Measurements from ENCODE around the gene CARNS1.

- TF ChIP-seq POLR2A (IDR thresholded peaks at IDR 0.05): no peak
- TF ChIP-seq, protein P1, sequence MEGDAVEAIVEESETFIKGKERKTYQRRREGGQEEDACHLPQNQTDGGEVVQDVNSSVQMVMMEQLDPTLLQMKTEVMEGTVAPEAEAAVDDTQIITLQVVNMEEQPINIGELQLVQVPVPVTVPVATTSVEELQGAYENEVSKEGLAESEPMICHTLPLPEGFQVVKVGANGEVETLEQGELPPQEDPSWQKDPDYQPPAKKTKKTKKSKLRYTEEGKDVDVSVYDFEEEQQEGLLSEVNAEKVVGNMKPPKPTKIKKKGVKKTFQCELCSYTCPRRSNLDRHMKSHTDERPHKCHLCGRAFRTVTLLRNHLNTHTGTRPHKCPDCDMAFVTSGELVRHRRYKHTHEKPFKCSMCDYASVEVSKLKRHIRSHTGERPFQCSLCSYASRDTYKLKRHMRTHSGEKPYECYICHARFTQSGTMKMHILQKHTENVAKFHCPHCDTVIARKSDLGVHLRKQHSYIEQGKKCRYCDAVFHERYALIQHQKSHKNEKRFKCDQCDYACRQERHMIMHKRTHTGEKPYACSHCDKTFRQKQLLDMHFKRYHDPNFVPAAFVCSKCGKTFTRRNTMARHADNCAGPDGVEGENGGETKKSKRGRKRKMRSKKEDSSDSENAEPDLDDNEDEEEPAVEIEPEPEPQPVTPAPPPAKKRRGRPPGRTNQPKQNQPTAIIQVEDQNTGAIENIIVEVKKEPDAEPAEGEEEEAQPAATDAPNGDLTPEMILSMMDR (IDR thresholded peaks at IDR 0.05): no peak
Observed at GRCh38 chr11:67441731-67442351, 26.4 kb downstream of the CARNS1 start.
